Measurements from ENCODE around the gene CDKN2AIPNL. TPM values are rescaled to one million over a fixed set of nuclear protein-coding genes. Genes with fewer than 3 reads are reported as not detected.

The CDKN2AIPNL gene
- total RNA-seq, 4 donors from 2014 or later, result 17.9 to 19.9 (median 18.8) TPM

DNA sequence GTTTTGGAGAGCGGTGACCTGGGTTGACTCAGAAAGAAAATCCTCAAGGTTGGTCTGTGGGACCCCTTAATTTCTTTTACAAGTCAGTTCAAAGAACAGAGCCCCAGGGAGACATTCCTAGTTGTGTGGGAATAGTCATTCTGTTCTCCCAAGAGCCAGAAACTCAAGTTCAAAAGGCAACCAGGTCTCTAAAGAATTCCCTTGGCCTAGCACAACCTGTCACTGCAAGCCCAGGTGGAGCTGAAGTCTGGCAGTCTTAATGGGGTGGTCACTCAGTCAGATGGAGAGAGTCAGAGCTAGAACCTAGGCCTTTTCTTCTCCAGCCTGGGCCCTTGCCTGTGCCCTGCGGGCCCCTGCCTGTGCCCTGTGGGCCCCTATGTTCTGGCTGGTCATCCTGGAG is 37.5 kb upstream of the CDKN2AIPNL start:
- no peak overlapping the region for H3K27ac ChIP-seq (replicated peaks in 1 of 4)
- 100% methylated on average over 1 of the region's 2 CpGs for WGBS

DNA sequence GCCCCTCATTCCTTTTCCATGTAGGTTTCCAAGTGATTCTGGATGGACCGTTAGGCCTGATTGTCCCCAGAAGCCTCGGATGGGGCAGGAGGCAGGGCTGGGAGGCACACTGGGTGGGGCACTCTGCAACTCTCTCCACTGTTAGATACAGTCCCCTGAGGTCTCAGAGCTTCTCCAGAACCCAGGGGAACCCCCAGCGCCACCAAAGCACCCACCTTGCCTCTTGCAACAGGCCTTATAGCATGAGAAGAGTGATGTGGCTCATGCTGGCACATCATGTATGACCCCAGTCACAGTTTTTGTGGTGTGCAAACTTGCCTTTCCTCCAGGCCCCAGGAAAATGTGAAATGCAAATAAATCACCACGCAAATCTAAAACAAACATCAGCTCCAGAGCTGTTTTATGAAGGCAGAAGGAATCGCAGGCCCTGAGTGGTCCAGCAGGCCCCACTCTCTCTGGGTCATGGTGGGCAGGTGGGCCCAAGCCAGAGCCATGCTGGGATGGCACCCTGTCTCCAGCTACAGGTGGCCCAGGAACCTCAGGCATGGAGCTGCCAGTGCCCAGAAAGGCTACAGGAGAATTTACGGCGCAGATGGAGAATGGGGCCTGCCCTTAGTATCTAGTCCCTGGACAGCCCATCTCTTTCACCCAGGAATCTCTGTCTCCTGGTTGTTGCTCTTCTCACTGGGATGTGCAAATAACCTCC is 36.3 kb upstream of the CDKN2AIPNL start:
- WGBS, result 95% methylated on average over 5 of the region's 7 CpGs
- intact Hi-C loops (cut with DNase I), result no loop called here

More for the DNA sequence above, 37.5 kb upstream of the CDKN2AIPNL start:
- Histone ChIP-seq H3K4me1 (peaks cover 10 to 13% (median 11%) of the 10 kb centered on the region in 4 donors), H3K9me3 (no peaks in the 10 kb centered on the region), H3K36me3 (no peaks in the 10 kb centered on the region), H3K4me3 (no peak overlapping the region), H3K27me3 (no peaks in the 10 kb centered on the region)
- intact Hi-C loops (cut with DNase I), result no loop called here
- no peak for DNase-seq (ENCODE audit: extremely low spot score)
- TF ChIP-seq POLR2A (IDR thresholded peaks at IDR 0.05; ENCODE audit: low read depth) (no peak), POLR2AphosphoS5 (IDR thresholded peaks at IDR 0.05) (no peak)

DNA sequence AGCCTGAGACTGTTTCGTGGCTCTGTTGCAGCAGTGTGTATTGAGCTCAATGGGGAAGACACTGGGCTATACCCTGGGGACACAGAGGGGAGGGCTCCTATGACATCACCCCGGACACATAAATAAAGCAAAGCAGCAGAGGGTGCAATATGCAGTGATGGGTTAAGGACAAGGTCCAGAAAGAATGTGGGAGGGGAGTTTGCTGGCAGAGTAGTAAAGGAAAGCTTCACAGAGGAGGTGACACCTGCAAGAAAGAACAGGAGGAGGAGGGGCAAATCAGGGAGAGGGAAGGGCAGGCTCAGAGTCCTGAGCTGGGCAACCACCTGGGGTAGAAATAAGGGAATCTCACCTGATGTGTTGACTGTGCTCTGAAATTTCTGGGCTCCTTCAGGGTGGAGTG is 35.3 kb upstream of the CDKN2AIPNL start:
- Histone ChIP-seq H3K27ac (replicated peaks in 1 of 4) (no peak overlapping the region), H3K4me3 (no peak overlapping the region), H3K4me1 (peaks cover 5 to 7% (median 6%) of the 10 kb centered on the region in 4 donors), H3K36me3 (no peaks in the 10 kb centered on the region), H3K27me3 (no peaks in the 10 kb centered on the region), H3K9me3 (no peaks in the 10 kb centered on the region)
- DNase-seq (ENCODE audit: extremely low spot score), result no peak
- intact Hi-C loops (cut with DNase I), result no loop called here
- WGBS, result 78% methylated on average over 2 of the region's 2 CpGs
- TF ChIP-seq POLR2A (IDR thresholded peaks at IDR 0.05; ENCODE audit: low read depth) (no peak), EP300 (IDR thresholded peaks at IDR 0.05) (no peak), POLR2AphosphoS5 (IDR thresholded peaks at IDR 0.05) (no peak)
- TF ChIP-seq, protein P1, sequence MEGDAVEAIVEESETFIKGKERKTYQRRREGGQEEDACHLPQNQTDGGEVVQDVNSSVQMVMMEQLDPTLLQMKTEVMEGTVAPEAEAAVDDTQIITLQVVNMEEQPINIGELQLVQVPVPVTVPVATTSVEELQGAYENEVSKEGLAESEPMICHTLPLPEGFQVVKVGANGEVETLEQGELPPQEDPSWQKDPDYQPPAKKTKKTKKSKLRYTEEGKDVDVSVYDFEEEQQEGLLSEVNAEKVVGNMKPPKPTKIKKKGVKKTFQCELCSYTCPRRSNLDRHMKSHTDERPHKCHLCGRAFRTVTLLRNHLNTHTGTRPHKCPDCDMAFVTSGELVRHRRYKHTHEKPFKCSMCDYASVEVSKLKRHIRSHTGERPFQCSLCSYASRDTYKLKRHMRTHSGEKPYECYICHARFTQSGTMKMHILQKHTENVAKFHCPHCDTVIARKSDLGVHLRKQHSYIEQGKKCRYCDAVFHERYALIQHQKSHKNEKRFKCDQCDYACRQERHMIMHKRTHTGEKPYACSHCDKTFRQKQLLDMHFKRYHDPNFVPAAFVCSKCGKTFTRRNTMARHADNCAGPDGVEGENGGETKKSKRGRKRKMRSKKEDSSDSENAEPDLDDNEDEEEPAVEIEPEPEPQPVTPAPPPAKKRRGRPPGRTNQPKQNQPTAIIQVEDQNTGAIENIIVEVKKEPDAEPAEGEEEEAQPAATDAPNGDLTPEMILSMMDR (IDR thresholded peaks at IDR 0.05), result no peak

More for the DNA sequence above, 36.3 kb upstream of the CDKN2AIPNL start:
- no peaks in the 10 kb centered on the region for H3K9me3 ChIP-seq
- no peak overlapping the region for H3K4me3 ChIP-seq
- peaks cover 10 to 13% (median 11%) of the 10 kb centered on the region in 4 donors for H3K4me1 ChIP-seq
- H3K27me3 ChIP-seq, result no peaks in the 10 kb centered on the region
- TF ChIP-seq POLR2AphosphoS5 (IDR thresholded peaks at IDR 0.05), result no peak
- no peak for TF ChIP-seq POLR2A (IDR thresholded peaks at IDR 0.05; ENCODE audit: low read depth)
- TF ChIP-seq, protein P1 (IDR thresholded peaks at IDR 0.05), result no peak
- no peak for TF ChIP-seq EP300 (IDR thresholded peaks at IDR 0.05)
- no peaks in the 10 kb centered on the region for H3K36me3 ChIP-seq
- no peak overlapping the region for H3K27ac ChIP-seq (replicated peaks in 1 of 4)
- no peak for DNase-seq (ENCODE audit: extremely low spot score)

DNA sequence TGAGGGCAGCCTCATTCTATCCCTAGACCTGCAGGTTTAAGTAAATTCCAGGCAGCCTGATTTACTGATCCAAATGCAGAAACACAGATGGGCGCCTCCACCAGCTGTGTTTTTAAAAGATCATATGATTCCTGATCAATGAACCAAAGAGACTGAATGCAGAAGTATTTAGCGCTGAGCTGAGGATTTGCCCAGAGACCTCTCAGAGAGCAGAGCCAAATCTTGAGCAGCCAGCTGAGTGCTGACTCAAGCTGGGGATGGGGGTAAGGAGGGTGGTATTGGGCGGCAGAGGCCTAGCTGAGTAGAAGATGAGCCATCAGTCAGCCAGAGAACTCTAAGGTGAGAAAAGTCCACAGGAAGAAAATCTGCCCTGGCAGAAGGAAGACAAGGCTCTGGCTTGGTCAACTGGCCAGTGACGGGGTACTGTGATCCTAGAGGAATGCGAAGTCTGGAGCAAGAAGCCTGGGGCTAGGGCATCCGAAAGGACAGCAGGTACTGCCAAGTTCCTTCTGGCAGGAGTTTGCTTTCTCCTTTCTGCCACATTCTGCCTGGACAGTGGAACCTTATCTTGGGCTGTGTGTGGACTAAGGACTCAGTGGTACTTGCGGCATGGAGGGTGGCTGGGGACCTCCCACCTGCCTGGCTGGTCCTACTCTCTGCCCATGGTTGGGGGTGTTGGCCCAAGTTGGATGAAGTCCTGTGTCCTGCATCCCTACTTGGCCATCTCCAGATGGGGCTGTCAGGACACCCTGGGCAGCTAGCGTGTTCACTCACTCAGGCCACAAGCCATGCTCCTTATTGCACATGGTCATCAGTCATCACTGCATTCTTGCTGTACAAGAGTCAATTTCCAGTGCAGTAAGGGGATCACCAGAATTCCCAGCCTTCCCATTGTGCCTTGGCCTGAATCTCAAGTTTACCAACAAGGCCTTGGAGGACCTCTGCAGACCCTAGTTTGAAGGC is 34.5 kb upstream of the CDKN2AIPNL start:
- Histone ChIP-seq H3K36me3 (no peaks in the 10 kb centered on the region), H3K4me3 (no peak overlapping the region), H3K27me3 (no peaks in the 10 kb centered on the region), H3K27ac (replicated peaks in 1 of 4) (no peak overlapping the region), H3K4me1 (no peaks in the 10 kb centered on the region), H3K9me3 (no peaks in the 10 kb centered on the region)
- 96% methylated on average over 8 of the region's 8 CpGs for WGBS
- TF ChIP-seq POLR2AphosphoS5 (IDR thresholded peaks at IDR 0.05), result no peak
- no peak for TF ChIP-seq EP300 (IDR thresholded peaks at IDR 0.05)
- TF ChIP-seq, protein P1 (IDR thresholded peaks at IDR 0.05), result no peak
- TF ChIP-seq POLR2A (IDR thresholded peaks at IDR 0.05; ENCODE audit: low read depth), result no peak
- intact Hi-C loops (cut with DNase I), result no loop called here
- DNase-seq (ENCODE audit: extremely low spot score), result no peak

GRCh38 chr5:134444941-134445471 is 33.3 kb upstream of the CDKN2AIPNL start:
- intact Hi-C loops (cut with DNase I), result no loop called here
- no peaks in the 10 kb centered on the region for H3K36me3 ChIP-seq
- 91% methylated on average over 5 of the region's 5 CpGs for WGBS
- no peak overlapping the region for H3K27ac ChIP-seq (replicated peaks in 1 of 4)
- H3K4me1 ChIP-seq, result no peaks in the 10 kb centered on the region
- no peak overlapping the region for H3K4me3 ChIP-seq
- H3K9me3 ChIP-seq, result no peaks in the 10 kb centered on the region
- no peaks in the 10 kb centered on the region for H3K27me3 ChIP-seq
- TF ChIP-seq, protein P1 (IDR thresholded peaks at IDR 0.05), result no peak
- TF ChIP-seq POLR2AphosphoS5 (IDR thresholded peaks at IDR 0.05) (no peak), EP300 (IDR thresholded peaks at IDR 0.05) (no peak), POLR2A (IDR thresholded peaks at IDR 0.05; ENCODE audit: low read depth) (no peak)
- DNase-seq (ENCODE audit: extremely low spot score), result no peak
